Erythroblast (primary cell): ENCODE measurements around the gene CFAP20DC.

Source experiments
- DNase-seq, 2 experiments: peaks; one replicate each; lab custom pipeline; 2025; lab: John Stamatoyannopoulos, UW
- GATA1 ChIP-seq: IDR thresholded peaks from 2 replicates; pipeline ENCODE4 v1.6.1; 2011; ENCODE audit warnings: low read depth, mild to moderate bottlenecking, control low read depth, low read length, moderate library complexity
- POLR2A ChIP-seq: IDR thresholded peaks from 2 replicates; pipeline ENCODE4 v1.6.1; 2011; ENCODE audit warnings: mild to moderate bottlenecking, low read length

CFAP20DC gene

DNA sequence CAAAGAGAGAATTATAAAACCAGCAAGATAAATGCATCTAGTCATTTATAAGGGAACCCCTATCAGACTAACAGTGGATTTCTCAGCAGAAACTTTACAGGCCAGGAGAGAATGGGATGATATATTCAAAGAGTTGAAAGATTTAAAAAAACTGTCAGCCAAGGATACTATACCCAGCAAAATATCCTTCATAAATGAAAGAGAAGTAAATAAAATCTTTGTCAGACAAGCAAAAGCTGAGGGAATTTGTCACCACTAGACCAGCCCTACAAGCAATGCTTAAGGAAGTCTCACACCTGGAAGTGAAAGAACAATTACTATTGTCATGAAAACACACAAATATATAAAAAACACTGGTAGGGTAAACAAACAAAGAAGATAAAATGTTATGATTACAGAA, 269.9 kb downstream of the CFAP20DC start:
- no peak for DNase-seq
- TF ChIP-seq GATA1 (no peak), POLR2A (no peak)

- peak; percentile 3 to 5 for DNase-seq
- TF ChIP-seq POLR2A (no peak), GATA1 (no peak)
Measured at GRCh38 chr3:58776231-58776630, 273.6 kb downstream of the CFAP20DC start.

GRCh38 chr3:58772462-58772861, 277.4 kb downstream of the CFAP20DC start:
- TF ChIP-seq GATA1, result no peak
- TF ChIP-seq POLR2A, result no peak

GRCh38 chr3:58769065-58769464, 280.8 kb downstream of the CFAP20DC start:
- DNase-seq, result no peak
- TF ChIP-seq POLR2A (no peak), GATA1 (no peak)

More at GRCh38 chr3:58772462-58772861, 277.4 kb downstream of the CFAP20DC start:
- no peak for DNase-seq

- TF ChIP-seq POLR2A (no peak), GATA1 (no peak)
- no peak for DNase-seq
Measured at GRCh38 chr3:58766587-58767282, 283.1 kb downstream of the CFAP20DC start.

GRCh38 chr3:58755150-58755549, 294.7 kb downstream of the CFAP20DC start:
- TF ChIP-seq GATA1 (no peak), POLR2A (no peak)
- DNase-seq, result no peak

DNA sequence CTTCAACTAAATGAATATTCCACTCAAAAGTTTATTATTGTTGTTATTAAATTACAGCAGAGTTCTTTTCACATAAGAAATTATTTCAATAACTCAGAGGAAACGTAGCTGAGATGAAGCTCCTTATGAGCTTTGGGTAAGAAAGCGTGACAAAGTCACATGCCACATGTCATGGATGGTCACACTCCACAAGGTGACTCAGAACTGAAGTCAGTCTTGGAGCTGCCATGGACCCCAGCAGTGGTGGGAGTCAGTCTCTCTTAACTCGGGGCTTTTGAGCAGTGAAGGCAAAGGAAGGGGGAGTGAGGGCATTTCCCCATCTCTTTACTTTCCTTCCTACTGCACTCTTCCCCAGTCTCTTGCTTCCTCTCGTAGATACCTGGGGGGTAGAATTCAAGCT, 295.8 kb downstream of the CFAP20DC start:
- TF ChIP-seq GATA1 (no peak), POLR2A (no peak)
- DNase-seq, result no peak

- no peak for TF ChIP-seq POLR2A
- no peak for TF ChIP-seq GATA1
- no peak for DNase-seq
Measured at GRCh38 chr3:58751882-58752567, 297.8 kb downstream of the CFAP20DC start.

- TF ChIP-seq GATA1 (no peak), POLR2A (no peak)
- DNase-seq, result no peak
Measured at GRCh38 chr3:58751235-58751634, 298.6 kb downstream of the CFAP20DC start.

- DNase-seq, result no peak
- no peak for TF ChIP-seq POLR2A
Measured at GRCh38 chr3:58749948-58750347, 299.9 kb downstream of the CFAP20DC start.

DNA sequence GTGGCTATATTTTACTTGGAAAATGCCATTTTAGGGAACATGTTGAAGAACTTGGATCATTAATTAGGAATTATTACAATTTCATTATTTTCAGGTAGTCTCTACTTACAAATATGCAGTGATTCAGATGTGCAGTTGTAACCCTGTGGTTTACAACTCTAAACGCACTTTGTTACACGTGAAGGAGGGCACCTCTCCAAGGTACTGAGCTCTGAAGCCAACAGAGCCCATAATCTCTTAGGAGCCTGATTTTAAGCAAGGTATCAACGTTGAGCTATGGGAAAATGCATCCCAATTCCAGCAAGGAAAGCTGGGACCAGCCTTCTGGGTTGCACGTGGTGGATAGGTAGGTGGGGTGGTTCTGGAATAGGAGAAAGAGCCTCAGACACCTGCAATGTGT, 301.8 kb downstream of the CFAP20DC start:
- no peak for TF ChIP-seq GATA1
- no peak for TF ChIP-seq POLR2A
- DNase-seq, result no peak

DNA sequence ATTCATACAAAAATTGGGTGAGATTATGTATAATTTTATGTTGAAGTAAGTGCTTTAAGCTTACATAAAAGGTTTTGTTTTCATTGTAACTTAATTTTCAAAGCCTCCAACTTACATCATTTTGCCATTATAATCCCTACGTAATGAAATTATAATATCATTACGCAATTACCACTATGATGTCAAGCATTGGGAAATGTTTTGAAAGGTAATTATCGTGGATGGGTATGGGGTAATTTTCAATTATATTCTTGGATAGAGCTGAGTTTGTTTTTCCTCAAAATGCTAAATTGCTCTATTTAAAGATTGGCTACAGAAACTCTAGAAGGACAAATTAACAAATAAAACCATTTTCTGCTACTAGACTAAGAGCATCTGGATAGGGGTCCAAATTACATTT, 303.1 kb downstream of the CFAP20DC start:
- TF ChIP-seq POLR2A, result no peak
- TF ChIP-seq GATA1, result no peak
- DNase-seq, result no peak

GRCh38 chr3:58743296-58743695, 306.5 kb downstream of the CFAP20DC start:
- no peak for DNase-seq
- no peak for TF ChIP-seq GATA1
- TF ChIP-seq POLR2A, result no peak

- no peak for DNase-seq
- TF ChIP-seq POLR2A, result no peak
- no peak for TF ChIP-seq GATA1
Measured at GRCh38 chr3:58742239-58742638, 307.6 kb downstream of the CFAP20DC start.

DNA sequence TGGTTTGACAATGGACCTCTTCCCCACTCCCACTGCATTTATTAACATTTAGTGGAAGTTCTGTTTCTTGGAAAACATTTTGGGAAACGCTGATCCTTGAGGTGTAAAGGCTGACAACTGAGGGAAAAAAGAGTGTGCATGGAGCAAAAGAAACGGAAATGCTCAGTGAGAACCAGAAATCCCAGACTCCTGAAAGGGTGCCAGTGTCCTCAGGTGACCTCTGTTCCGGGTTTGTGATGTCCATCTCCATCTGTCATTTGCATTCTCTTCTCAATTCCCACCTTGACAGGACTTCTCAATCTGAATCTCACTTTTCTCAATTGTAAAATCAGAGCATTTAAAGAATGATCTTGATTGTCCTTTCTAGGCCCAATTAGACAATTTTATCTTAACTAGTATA, 312.2 kb downstream of the CFAP20DC start:
- TF ChIP-seq GATA1 (no peak), POLR2A (no peak)
- DNase-seq, result no peak
